IMR-90 (cell line): Measurements from ENCODE around the gene CMIP. TPM values are rescaled to one million over a fixed set of nuclear protein-coding genes. Genes with fewer than 3 reads are reported as not detected.

ENCODE experiments used
- ATAC-seq: fragments of 200-7000 bp; cut with Tn5 transposase; 2 replicates; pipeline ENCODE4 v1.9.1; 2020; ENCODE audit warnings: low read depth, mild to moderate bottlenecking, moderate library complexity
- BruUV-seq: library from RNA; stranded (reverse); fragments of 400-500 nt; replicated peaks from 2 replicates; lab custom pipeline; 2021; lab: Mats Ljungman, UMichigan
- CTCF ChIA-PET: fragments of 300-600 bp; formaldehyde crosslinking; extraction: SDS; loops from one replicate; lab custom pipeline; 2021; ENCODE audit warnings: antibody characterized with exemption; lab: Yijun Ruan, JAX
- POLR2A ChIA-PET: fragments of 300-600 bp; sonication (Branson Sonifier 250); formaldehyde crosslinking; loops from one replicate; lab custom pipeline; 2022; ENCODE audit warnings: antibody characterized with exemption; ENCODE audit not compliant: unreplicated experiment; lab: Charles Lee
- DNase-seq: peaks from one replicate; pipeline ENCODE4 v3.0.0; 2013
- H2AFZ ChIP-seq: replicated peaks from 2 replicates; pipeline ENCODE3; 2013; ENCODE audit warnings: low read length, mild to moderate bottlenecking; ENCODE audit not compliant: poor library complexity
- H2AK5ac ChIP-seq: 2 replicates; pipeline ENCODE4 v1.6.1; 2013; ENCODE audit warnings: low read depth, low read length, inconsistent platforms
- H2AK9ac ChIP-seq: replicated peaks from 2 replicates; pipeline ENCODE3; 2013; ENCODE audit warnings: mild to moderate bottlenecking, low read depth, low read length, moderate library complexity; ENCODE audit not compliant: poor library complexity
- H2BK120ac ChIP-seq: 2 replicates; pipeline ENCODE4 v1.6.1; 2013; ENCODE audit warnings: low read depth, low read length, inconsistent platforms
- H2BK15ac ChIP-seq: 3 replicates; pipeline ENCODE4 v1.6.1; 2013; ENCODE audit warnings: low read depth, low read length, inconsistent platforms
- H2BK20ac ChIP-seq: 2 replicates; pipeline ENCODE4 v1.6.1; 2013; ENCODE audit warnings: low read depth, mild to moderate bottlenecking, inconsistent platforms, low read length, moderate library complexity
- H2BK5ac ChIP-seq: 2 replicates; pipeline ENCODE4 v1.6.1; 2013; ENCODE audit warnings: mild to moderate bottlenecking, low read depth, low read length, inconsistent platforms; ENCODE audit not compliant: poor library complexity, severe bottlenecking
- H3K14ac ChIP-seq: replicated peaks from 2 replicates; pipeline ENCODE4 v1.6.1; 2013; ENCODE audit warnings: low read depth, low read length, inconsistent platforms
- H3K18ac ChIP-seq: 2 replicates; pipeline ENCODE4 v1.6.1; 2013; ENCODE audit warnings: low read depth, low read length, control low read depth
- H3K23ac ChIP-seq: 2 replicates; pipeline ENCODE4 v1.6.1; 2013; ENCODE audit warnings: low read depth, low read length, inconsistent platforms
- H3K27ac ChIP-seq: 2 replicates; pipeline ENCODE4 v1.5.1; 2013; ENCODE audit warnings: mild to moderate bottlenecking, control low read depth, low read length; ENCODE audit not compliant: insufficient read depth
- H3K27me3 ChIP-seq: 2 replicates; pipeline ENCODE4 v1.6.1; 2013; ENCODE audit warnings: low read length; ENCODE audit not compliant: control insufficient read depth, insufficient read depth
- H3K36me3 ChIP-seq: 2 replicates; pipeline ENCODE4 v1.6.1; 2013; ENCODE audit warnings: low read length, mixed read lengths; ENCODE audit not compliant: control insufficient read depth, insufficient read depth
- H3K4ac ChIP-seq: 2 replicates; pipeline ENCODE4 v1.6.1; 2013; ENCODE audit warnings: low read depth, low read length, inconsistent platforms
- H3K4me1 ChIP-seq: 2 replicates; pipeline ENCODE4 v1.6.1; 2013; ENCODE audit warnings: low read length, mixed read lengths; ENCODE audit not compliant: control insufficient read depth, insufficient read depth
- H3K4me2 ChIP-seq: 2 replicates; pipeline ENCODE4 v1.6.1; 2013; ENCODE audit warnings: low read depth, mild to moderate bottlenecking, control low read depth, low read length, moderate library complexity
- H3K4me3 ChIP-seq: 2 replicates; pipeline ENCODE4 v1.5.1; 2013; ENCODE audit warnings: low read depth, mild to moderate bottlenecking, control low read depth, low read length, moderate library complexity; ENCODE audit not compliant: insufficient read depth
- H3K56ac ChIP-seq: 2 replicates; pipeline ENCODE4 v1.6.1; 2013; ENCODE audit warnings: low read length, inconsistent platforms; ENCODE audit not compliant: insufficient read depth; ENCODE audit errors: extremely low read depth
- H3K79me1 ChIP-seq, 2 experiments: 2 replicates each; pipeline ENCODE4 v1.6.1; 2013; ENCODE audit warnings: low read length in 2 of 2, inconsistent platforms in 1 of 2, low read depth in 1 of 2
- H3K9ac ChIP-seq: 2 replicates; pipeline ENCODE4 v1.6.1; 2013; ENCODE audit warnings: low read depth, low read length, control low read depth
- H3K9me1 ChIP-seq: 2 replicates; pipeline ENCODE4 v1.6.1; 2013; ENCODE audit warnings: low read length, inconsistent platforms; ENCODE audit not compliant: insufficient read depth
- H3K9me3 ChIP-seq: 2 replicates; pipeline ENCODE4 v1.6.1; 2013; ENCODE audit warnings: low read length; ENCODE audit not compliant: control insufficient read depth, insufficient read depth
- H4K20me1 ChIP-seq: 2 replicates; pipeline ENCODE4 v1.6.1; 2013; ENCODE audit warnings: low read length, inconsistent platforms; ENCODE audit not compliant: insufficient read depth
- H4K5ac ChIP-seq: 2 replicates; pipeline ENCODE4 v1.6.1; 2013; ENCODE audit warnings: mild to moderate bottlenecking, low read depth, low read length, control low read depth
- H4K8ac ChIP-seq, 2 experiments: 2 replicates each; pipeline ENCODE4 v1.6.1; 2013; ENCODE audit warnings: low read depth in 2 of 2, low read length in 2 of 2, control low read depth in 1 of 2, inconsistent platforms in 1 of 2
- H4K91ac ChIP-seq: 2 replicates; pipeline ENCODE4 v1.6.1; 2013; ENCODE audit warnings: low read depth, low read length, inconsistent platforms; ENCODE audit not compliant: insufficient read depth
- CTCF ChIP-seq: conservative IDR thresholded peaks from 2 replicates; pipeline ENCODE4 v1.5.1; 2012; ENCODE audit warnings: mild to moderate bottlenecking, low read depth, low read length, improper control_type of control experiment
- FOS ChIP-seq: fragments of 150-350 bp; IDR thresholded peaks from 2 replicates; pipeline ENCODE4 v1.6.1; 2016; ENCODE audit warnings: low read depth, low read length
- MXI1 ChIP-seq: IDR thresholded peaks from 2 replicates; pipeline ENCODE4 v1.6.1; 2012; ENCODE audit warnings: low read depth, mild to moderate bottlenecking, low read length, moderate library complexity, borderline replicate concordance
- POLR2A ChIP-seq: IDR thresholded peaks from 2 replicates; pipeline ENCODE4 v1.6.1; 2012; ENCODE audit warnings: mild to moderate bottlenecking, low read depth, low read length
- WGBS, 2 experiments: methylation state at CpG; one replicate each; pipeline versions ENCODE4 v1.1.5 to v1.1.7; 2013; ENCODE audit warnings: missing lambda C conversion rate in 2 of 2; ENCODE audit not compliant: insufficient read length in 1 of 2; ENCODE audit errors: extremely low coverage in 2 of 2; 5-methylcytosine and 5-hydroxymethylcytosine counted together
- dilution Hi-C: fragments of 300-500 bp; cut with HindIII; formaldehyde crosslinking; loops from one replicate; pipeline ENCODE4 v1.14.3; 2018; ENCODE audit warnings: low sequenced_read_pairs; ENCODE audit not compliant: unreplicated experiment
- in situ Hi-C: fragments of 300-500 bp; cut with MboI; formaldehyde crosslinking; loops from 3 replicates; pipeline ENCODE4 v1.14.3; 2019; ENCODE audit warnings: low sequenced_read_pairs, inconsistent platforms, mixed read lengths
- intact Hi-C: fragments of 100-400 bp; cut with micrococcal nuclease; formaldehyde crosslinking; loops from 2 replicates; pipeline ENCODE4 v1.10.0; 2022
- polyA plus RNA-seq, 3 experiments: library from polyadenylated mRNA; depleted of rRNA; stranded (reverse); fragments of >200 nt; gene quantifications; 2 replicates each; pipeline ENCODE4 v1.2.3, GENCODE V29; 2012; ENCODE audit warnings: low replicate concordance in 1 of 3
- total RNA-seq: library from RNA; depleted of rRNA; stranded (reverse); fragments of >200 nt; gene quantifications from 2 replicates; pipeline ENCODE4 v1.2.3, GENCODE V29; 2012

CMIP gene
- total and polyA plus RNA-seq, 2 of the 4 experiments (the other 2 are of a cell fraction): 3.2 to 11.6 TPM

GRCh38 chr16:81629896-81630634 lies 185.5 kb downstream of the CMIP start:
- DNase-seq: no peak
- dilution Hi-C loops: no loop called here

More at GRCh38 chr16:81629896-81630634, 185.5 kb downstream of the CMIP start:
- Histone ChIP-seq H4K8ac (no peak overlapping the region), H3K27ac (no peak overlapping the region), H3K14ac (no peak overlapping the region), H3K4me2 (no peak overlapping the region), H3K4ac (no peak overlapping the region), H2BK120ac (no peak overlapping the region), H2BK15ac (no peak overlapping the region), H3K9me1 (peaks cover 24% of the 10 kb centered on the region; the same call in 1 of the 2 replicates), H3K56ac (no peak overlapping the region), H2BK20ac (no peak overlapping the region), H3K9me3 (no peaks in the 10 kb centered on the region), H3K36me3 (no peaks in the 10 kb centered on the region), H2BK5ac (no peak overlapping the region), H4K91ac (no peak overlapping the region), H2AK9ac (no peak overlapping the region), H3K23ac (no peak overlapping the region), H3K9ac (no peak overlapping the region), H3K18ac (no peak overlapping the region), H3K4me1 (peaks cover 28% of the 10 kb centered on the region), H2AK5ac (no peak overlapping the region), H3K79me1 (peaks cover 7 to 28% of the 10 kb centered on the region in 2 experiments), H3K4me3 (no peak overlapping the region), H4K5ac (no peak overlapping the region), H3K27me3 (no peaks in the 10 kb centered on the region), H2AFZ (no peak overlapping the region), H4K20me1 (peaks cover 65% of the 10 kb centered on the region)
- in situ Hi-C loops (no loop called here), intact Hi-C loops (no loop called here)
- no peak for ATAC-seq
- BruUV-seq: no TSS peak
- CTCF ChIA-PET: no interaction called here
- TF ChIP-seq CTCF (no peak), POLR2A (no peak), MXI1 (no peak), FOS (no peak)
- 95% methylated on average over 9 of the region's 18 CpGs; no CpG with 5 or more reads in 1 of the 2 experiments for WGBS, 2 experiments
- POLR2A ChIA-PET: no interaction called here
